Activated CD4-positive, alpha-beta T cell treated with anti-CD3 and anti-CD28 coated beads, Interleukin-2, amount 50 U/mL, for 48 hours (primary cell): ENCODE results near the gene SPRED3.

Experiments
- DNase-seq, 2 experiments: peaks; one replicate each; pipeline ENCODE4 v3.0.0-alpha.2; 2020

Gene SPRED3

GRCh38 chr19:38422438-38422837 lies 33.9 kb downstream of the SPRED3 start:
- no peak for DNase-seq

DNA sequence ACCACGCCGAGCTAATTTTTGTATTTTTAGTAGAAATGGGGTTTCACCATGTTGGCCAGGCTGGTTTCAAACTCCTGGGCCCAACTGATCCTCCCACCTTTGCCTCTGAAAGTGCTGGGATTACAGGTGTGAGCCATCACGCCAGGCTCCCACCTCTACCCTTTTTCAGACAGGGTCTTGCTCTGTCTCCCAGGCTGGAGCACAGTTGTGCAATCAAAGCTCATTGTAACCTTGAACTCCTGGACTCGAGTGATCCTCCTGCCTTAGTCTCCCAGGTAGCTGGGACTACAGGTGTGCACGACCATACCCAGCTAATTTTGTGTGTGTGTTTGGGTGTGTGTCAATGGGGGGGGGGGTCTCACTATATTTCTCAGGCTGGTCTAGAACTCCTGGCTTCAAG lies 35.8 kb downstream of the SPRED3 start:
- no peak for DNase-seq

DNA sequence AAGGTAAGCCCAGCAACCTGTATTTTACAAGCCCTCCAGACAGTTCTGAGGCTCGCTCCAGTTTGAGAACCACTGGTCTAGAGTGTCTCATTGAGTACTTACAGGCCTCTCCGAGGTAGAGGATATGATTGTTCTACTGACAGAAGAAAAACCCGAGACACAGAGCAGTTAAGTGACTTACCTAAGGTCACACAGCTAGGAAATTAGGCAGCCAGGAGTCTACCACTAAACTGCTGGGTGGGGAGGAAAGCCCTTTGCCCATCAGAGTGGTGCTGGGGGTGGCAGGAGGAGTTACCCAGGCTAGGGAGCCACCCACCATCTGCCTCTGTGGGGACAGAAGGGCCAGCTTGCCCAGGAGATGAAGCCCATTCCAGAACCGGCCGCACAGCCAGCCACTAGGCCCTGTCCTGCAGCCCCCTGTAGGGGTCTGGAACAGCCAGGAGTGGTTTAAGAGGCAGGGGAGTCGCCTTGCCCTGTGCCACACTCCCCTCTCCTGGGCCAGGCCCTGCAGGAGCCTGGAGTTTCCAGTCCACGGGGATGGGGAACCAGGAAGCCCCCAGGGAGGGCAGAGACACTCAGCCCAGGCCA lies 36.8 kb downstream of the SPRED3 start:
- no peak for DNase-seq

DNA sequence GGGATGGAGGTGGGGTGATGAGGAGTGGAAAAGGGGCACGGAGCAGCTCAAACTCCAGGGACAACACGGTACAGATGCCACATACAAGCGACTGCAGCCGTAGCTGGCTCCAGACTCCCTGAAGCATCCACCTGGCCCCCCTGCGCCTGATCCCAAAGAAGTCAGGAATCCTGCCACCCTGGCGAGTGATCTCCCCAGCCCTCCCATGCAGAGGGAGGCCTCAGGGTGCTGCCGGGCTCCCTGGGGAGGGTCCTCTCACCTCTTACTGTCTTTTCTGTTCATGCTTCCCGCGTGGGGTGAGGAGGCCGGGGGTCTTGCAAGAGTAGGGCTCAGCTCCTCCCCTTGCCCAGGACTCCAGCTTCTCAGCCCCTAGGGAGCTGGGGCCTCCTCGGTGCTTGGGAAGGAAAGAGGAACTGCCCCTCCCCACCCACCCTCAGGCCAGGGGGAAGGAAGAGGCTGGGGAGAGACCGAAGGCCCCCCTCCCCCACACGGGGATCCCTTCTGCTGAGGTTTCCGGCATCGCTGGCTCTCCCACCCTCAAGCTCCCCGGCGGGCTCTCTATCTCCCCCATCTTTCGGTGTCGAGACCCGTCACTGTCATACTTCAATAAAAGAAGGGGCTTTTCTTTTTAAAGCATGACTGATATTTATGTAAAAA lies 37.4 kb downstream of the SPRED3 start, which contains the start of gene RASGRP4:
Gene RASGRP4, minus strand, starts transcription at position 410 of the 657 bp plus-strand sequence. Its CDS starts 128 bp downstream, at position 282.
- DNase-seq, result peak; percentile 70 to 74

DNA sequence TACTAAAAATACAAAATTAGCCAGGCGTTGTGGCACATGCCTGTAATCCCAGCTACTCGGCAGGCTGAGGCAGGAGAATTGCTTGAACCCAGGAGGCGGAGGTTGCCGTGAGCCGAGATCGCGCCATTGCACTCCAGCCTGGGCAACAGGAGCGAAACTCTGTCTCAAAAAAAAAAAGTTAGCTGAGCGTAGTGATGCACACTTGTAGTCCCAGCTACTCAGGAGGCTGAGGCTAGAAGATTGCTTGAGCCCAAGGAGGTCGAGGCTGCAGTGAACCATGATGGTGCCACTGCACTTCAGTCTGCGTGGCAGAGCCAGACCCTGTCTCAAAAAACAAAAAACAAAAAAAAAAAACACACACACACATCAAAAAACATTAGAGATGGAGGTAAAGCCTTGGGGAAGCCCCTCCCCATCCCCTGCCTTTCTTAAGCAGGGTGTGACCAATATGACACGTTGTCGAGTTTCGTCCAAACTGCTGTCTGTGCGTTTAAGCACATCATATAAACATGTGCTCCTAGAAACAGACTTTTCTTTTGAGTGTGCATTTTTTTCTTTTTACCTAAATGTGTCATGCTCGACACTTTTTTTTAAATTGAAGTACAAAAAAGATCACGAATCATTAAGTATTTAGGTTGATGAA lies 38.7 kb downstream of the SPRED3 start:
- peak; percentile 64 to 78 for DNase-seq

- DNase-seq, result peak; percentile 55 to 61
These were observed 40.7 kb downstream of the SPRED3 start for GRCh38 chr19:38429055-38429810.

DNA sequence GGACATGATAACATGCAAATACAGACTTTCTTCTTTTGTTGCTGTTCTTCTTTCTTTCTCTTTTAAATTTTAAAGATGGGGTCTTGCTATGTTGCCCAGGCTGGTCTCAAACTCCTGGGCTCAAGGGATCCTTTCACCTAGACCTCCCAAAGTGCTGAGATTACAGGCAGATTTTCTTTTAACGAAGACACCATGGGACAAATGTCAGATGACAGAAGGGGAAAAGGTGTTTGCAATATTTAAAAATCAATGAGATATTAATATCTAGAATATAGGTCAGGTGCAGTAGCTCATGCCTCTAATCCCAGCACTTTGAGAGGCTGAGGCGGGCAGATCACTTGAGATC lies 41.3 kb downstream of the SPRED3 start:
- no peak for DNase-seq

DNA sequence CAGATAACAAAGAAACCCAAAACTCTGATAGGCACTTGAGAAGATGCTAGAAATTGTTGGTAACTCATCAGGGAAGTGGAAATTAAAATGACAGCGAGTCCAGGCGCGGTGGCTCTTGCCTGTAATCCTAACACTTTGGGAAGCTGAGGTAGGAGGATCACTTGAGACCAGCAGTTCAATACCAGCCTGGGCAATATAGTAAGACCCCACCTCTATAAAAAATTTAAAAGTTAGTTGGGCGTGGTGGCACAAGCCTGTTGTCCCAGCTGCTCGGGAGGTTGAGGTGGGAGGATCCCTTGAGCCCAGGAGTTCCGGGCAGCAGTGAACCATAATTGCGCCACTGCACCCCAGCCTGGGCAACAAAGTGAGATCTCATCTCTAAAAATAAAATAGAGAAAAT lies 42.4 kb downstream of the SPRED3 start:
- DNase-seq, result no peak

- peak; percentile 74 to 83 for DNase-seq
These were observed 44.8 kb downstream of the SPRED3 start, which contains the start of gene RYR1 for GRCh38 chr19:38433268-38433733. TSS of gene RYR1 (plus strand) at chr19:38433691. CDS start at chr19:38433830, 139 bp downstream.

DNA sequence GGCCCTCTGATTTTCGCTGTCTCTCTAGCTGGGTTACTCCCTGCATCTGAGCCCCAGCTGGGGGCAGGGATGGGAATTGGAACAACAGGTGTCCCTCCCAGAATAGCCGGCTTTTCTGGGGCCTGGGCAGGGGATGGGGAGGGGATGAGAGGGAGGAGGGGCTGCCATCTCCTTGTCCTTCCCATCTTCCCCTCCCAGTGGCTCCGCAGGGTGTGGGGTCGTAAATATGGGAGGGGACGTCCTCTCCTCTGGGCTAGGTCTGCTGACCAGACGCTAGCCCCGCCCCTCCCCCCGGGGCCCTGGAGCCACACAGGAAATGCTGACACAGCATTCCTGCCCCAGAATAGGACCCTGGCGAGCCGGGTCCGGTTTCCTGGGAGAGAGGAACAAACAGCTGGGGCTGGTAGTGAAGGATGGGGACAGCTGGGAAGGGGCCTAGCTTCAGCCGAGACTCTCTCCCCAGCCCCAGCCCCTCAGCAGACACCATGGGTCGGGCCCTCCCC lies 46.1 kb downstream of the SPRED3 start:
- no peak for DNase-seq

GRCh38 chr19:38437295-38437694 lies 48.8 kb downstream of the SPRED3 start:
- no peak for DNase-seq

DNA sequence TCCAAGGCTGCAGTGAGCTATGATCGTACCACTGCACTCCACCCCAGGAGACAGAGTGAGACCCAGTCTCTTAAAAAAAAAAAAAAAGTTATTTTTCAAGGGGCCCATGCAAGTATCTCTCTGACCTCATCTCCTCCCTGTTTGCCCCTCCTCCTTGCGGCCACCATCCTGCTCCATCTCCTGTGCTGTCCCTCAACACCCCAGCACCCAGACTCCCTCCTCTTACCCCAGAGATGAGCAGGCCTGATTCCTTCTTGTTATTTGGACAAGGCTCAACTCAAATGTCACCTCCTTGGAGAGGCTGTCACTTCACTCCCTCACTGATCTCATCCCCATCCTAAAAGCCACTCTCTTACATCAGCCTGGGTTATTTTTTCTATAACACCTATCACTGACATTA lies 49.4 kb downstream of the SPRED3 start:
- DNase-seq, result no peak

DNA sequence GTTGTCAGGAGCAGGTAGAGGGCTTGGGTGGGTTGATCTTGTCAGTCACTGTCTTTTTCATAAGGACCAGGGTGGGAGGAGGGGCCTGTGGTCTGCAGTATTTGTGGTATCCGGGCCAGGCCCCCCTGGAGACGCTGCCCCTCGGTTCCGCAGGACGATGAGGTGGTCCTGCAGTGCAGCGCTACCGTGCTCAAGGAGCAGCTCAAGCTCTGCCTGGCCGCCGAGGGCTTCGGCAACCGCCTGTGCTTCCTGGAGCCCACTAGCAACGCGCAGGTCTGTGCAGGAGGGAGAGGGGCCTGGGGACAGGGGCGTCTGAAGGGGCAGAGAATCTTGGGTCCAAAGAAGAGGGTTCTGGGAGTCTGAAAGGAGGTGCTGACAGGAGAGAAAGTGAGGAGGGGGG lies 52.1 kb downstream of the SPRED3 start:
- no peak for DNase-seq

GRCh38 chr19:38441657-38442348 lies 53.3 kb downstream of the SPRED3 start:
- DNase-seq, result peak in 1 of 2 experiments; percentile 10

DNA sequence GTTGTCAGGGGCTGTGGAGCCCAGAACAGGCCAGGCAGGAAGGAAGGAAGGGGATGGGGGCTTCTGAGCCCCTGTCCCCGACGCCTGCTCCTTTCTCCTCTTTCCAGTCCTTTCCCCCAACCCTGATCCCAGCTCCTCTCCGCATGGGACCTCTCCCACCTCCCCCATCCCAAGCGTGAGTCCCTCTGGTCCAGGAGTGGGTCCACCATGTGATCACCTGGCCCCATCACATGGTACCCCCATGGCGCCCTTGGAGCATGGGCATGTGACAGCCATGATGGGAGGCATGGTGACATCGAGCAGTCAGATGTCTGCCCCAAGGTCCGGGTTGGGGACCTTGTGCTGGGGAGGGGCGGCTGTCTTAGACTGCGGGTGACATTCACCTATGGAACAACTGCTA lies 54.2 kb downstream of the SPRED3 start:
- DNase-seq, result no peak

GRCh38 chr19:38443458-38443999 lies 55.0 kb downstream of the SPRED3 start:
- DNase-seq, result no peak

DNA sequence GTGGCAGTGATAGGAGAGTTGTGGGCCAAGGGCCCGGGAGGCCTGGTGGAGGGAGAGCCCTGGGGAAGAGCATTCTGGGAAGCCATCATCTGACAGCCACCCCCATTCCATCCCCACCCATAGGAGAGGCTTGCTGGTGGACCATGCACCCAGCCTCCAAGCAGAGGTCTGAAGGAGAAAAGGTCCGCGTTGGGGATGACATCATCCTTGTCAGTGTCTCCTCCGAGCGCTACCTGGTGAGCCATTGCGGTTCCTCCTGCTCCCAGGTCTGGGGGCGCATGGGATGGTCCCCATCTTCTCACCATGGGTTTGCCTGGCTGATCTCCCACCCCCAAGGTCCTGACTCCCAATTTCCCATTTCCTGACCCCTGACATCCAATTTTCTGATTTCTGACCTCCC lies 55.5 kb downstream of the SPRED3 start:
- no peak for DNase-seq

DNA sequence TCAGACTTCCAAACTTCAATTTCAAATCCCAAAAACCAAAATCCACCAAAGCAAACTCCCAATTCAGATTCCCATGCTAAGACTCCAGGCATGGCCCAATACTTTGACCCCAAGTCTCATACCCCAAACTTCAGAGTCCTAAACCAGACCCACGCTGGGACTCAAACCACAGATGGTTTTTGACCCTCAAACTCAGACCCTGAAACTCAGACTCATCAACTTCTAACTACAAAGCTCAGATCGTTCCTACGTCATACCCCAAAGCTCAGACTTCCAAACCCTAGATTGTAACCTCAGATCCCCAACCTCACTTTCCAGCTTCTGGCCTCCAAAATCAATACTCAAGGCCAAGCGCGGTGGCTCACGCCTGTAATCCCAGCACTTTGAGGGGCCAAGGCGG lies 56.9 kb downstream of the SPRED3 start:
- no peak for DNase-seq

- DNase-seq, result no peak
These were observed 59.7 kb downstream of the SPRED3 start for GRCh38 chr19:38448225-38448624.
